Left lung (tissue), 10 donors: ENCODE measurements around the gene CLEC4G. TPM values are rescaled to one million over a fixed set of nuclear protein-coding genes. Genes with fewer than 3 reads are reported as not detected.

Experiments used
- ATAC-seq: fragments of 200-7000 bp; cut with Tn5 transposase; one replicate; pipeline ENCODE4 v1.9.1; 2020; ENCODE audit warnings: moderate library complexity
- DNase-seq, 4 donors: peaks; one replicate each; pipeline ENCODE4 v3.0.0-alpha.2; 2013 to 2020
- H3K27ac ChIP-seq, 2 donors: fragments of 200-600 bp; sonication (generic) in 1 of 2; one replicate each; pipeline versions ENCODE4 v1.5.0 to v1.8.0; 2020 to 2021
- H3K27me3 ChIP-seq, 2 donors: fragments of 200-600 bp; sonication (generic) in 1 of 2; one replicate each; pipeline versions ENCODE4 v1.5.0 to v1.8.0; 2020 to 2021
- H3K36me3 ChIP-seq, 2 donors: fragments of 200-600 bp; sonication (generic) in 1 of 2; one replicate each; pipeline versions ENCODE4 v1.5.0 to v1.8.0; 2020 to 2021
- H3K4me1 ChIP-seq, 2 donors: fragments of 200-600 bp; one replicate each; pipeline ENCODE4 v1.8.0; 2021
- H3K4me3 ChIP-seq, 2 donors: fragments of 200-600 bp; sonication (generic) in 1 of 2; one replicate each; pipeline versions ENCODE4 v1.5.0 to v1.8.0; 2020 to 2021; ENCODE audit warnings: mild to moderate bottlenecking in 1 of 2
- H3K9me3 ChIP-seq, 2 donors: fragments of 200-600 bp; sonication (generic) in 1 of 2; one replicate each; pipeline versions ENCODE4 v1.5.0 to v1.8.0; 2020 to 2021
- CTCF ChIP-seq, 2 donors: fragments of 200-600 bp; sonication (generic) in 1 of 2; IDR thresholded peaks; one replicate each; pipeline versions ENCODE4 v1.5.0 to v1.8.0; 2021; ENCODE audit warnings: antibody characterized with exemption in 2 of 2
- intact Hi-C, 2 donors: fragments of 100-400 bp; cut with DNase I; formaldehyde crosslinking; loops; one replicate each; pipeline versions ENCODE4 v1.11.2 to v1.14.2; 2022
- polyA plus RNA-seq, 6 donors: library from polyadenylated mRNA; unstranded; fragments of 120-200 nt; gene quantifications; one replicate each; pipeline ENCODE4 v1.2.1, GENCODE V29; 2013; ENCODE audit not compliant: insufficient read length in 6 of 6
- total RNA-seq, 2 donors: library from RNA; stranded (reverse); fragmentation: NEBNext Ultra II Directional; extraction: Animal tissue kit (Norgen Biotek cat#: 25700); gene quantifications; one replicate each; pipeline ENCODE4 v1.2.1, GENCODE V29; 2021
- donor health status: DM: no; HTN: yes; CAD: no.
- donor health status: DM: no; HTN: no; CAD: no.

Gene CLEC4G
- total and polyA plus RNA-seq, 8 donors, result 0.20 to 2.2 (median 0.33) TPM; not detected in 2

GRCh38 chr19:7773841-7774240 lies 41.9 kb upstream of the CLEC4G start:
- Histone ChIP-seq H3K9me3 (no peaks in the 10 kb centered on the region), H3K4me3 (no peak overlapping the region), H3K27ac (no peak overlapping the region), H3K27me3 (no peaks in the 10 kb centered on the region), H3K36me3 (no peaks in the 10 kb centered on the region), H3K4me1 (peaks cover 0 to 19% of the 10 kb centered on the region in 2 donors)
- intact Hi-C loops, result no loop called here
- no peak for TF ChIP-seq CTCF (IDR thresholded peaks at IDR 0.05)
- ATAC-seq (no peak), DNase-seq (no peak)

GRCh38 chr19:7772752-7773291 lies 40.9 kb upstream of the CLEC4G start:
- intact Hi-C loops, result no loop called here
- Histone ChIP-seq H3K36me3 (no peaks in the 10 kb centered on the region), H3K27ac (no peak overlapping the region), H3K27me3 (peaks cover 0 to 3% of the 10 kb centered on the region in 2 donors), H3K9me3 (no peaks in the 10 kb centered on the region), H3K4me1 (peaks cover 0 to 19% of the 10 kb centered on the region in 2 donors), H3K4me3 (no peak overlapping the region)
- TF ChIP-seq CTCF (IDR thresholded peaks at IDR 0.05), result no peak
- ATAC-seq (peak; percentile 60), DNase-seq (no peak)

GRCh38 chr19:7771072-7771471 lies 39.2 kb upstream of the CLEC4G start:
- Histone ChIP-seq H3K4me1 (peaks cover 0 to 19% of the 10 kb centered on the region in 2 donors), H3K27ac (no peak overlapping the region), H3K27me3 (peaks cover 0 to 10% of the 10 kb centered on the region in 2 donors), H3K36me3 (no peaks in the 10 kb centered on the region), H3K4me3 (no peak overlapping the region), H3K9me3 (no peaks in the 10 kb centered on the region)
- DNase-seq, result no peak
- no peak for ATAC-seq
- no peak for TF ChIP-seq CTCF (IDR thresholded peaks at IDR 0.05)
- intact Hi-C loops, result no loop called here

- H3K9me3 ChIP-seq, result no peaks in the 10 kb centered on the region
- intact Hi-C loops, result no loop called here
- no peak overlapping the region for H3K27ac ChIP-seq
- H3K4me3 ChIP-seq, result no peak overlapping the region
- H3K4me1 ChIP-seq, result peaks cover 0 to 19% of the 10 kb centered on the region in 2 donors
- DNase-seq, result no peak
- H3K27me3 ChIP-seq, result peaks cover 0 to 10% of the 10 kb centered on the region in 2 donors
- no peaks in the 10 kb centered on the region for H3K36me3 ChIP-seq
- no peak for ATAC-seq
- TF ChIP-seq CTCF (IDR thresholded peaks at IDR 0.05), result no peak
Observed at GRCh38 chr19:7769171-7769570, 37.3 kb upstream of the CLEC4G start.

- TF ChIP-seq CTCF (IDR thresholded peaks at IDR 0.05), result no peak
- DNase-seq (no peak), ATAC-seq (no peak)
- intact Hi-C loops, result no loop called here
- no peak overlapping the region for H3K4me3 ChIP-seq
- H3K4me1 ChIP-seq, result peaks cover 0 to 7% of the 10 kb centered on the region in 2 donors
- no peaks in the 10 kb centered on the region for H3K9me3 ChIP-seq
- no peak overlapping the region for H3K27ac ChIP-seq
- peaks cover 0 to 10% of the 10 kb centered on the region in 2 donors for H3K27me3 ChIP-seq
- no peaks in the 10 kb centered on the region for H3K36me3 ChIP-seq
Observed at GRCh38 chr19:7767487-7767886, 35.6 kb upstream of the CLEC4G start.
